DMS153 treated with DMSO at 0.1 percent for 48 hours (cell line): ENCODE results near the gene SP1.
A peak's percentile ranks its signal among the peaks of the same experiment; 100 is the strongest.
"Not testable (repeated sequence)": the region's sequence is repeated elsewhere in the genome, so short reads cannot be mapped to it uniquely, and the experiment has no call there.

Source experiments
- DNase-seq: peaks from one replicate; lab custom pipeline; 2025; ENCODE audit not compliant: unreplicated experiment; lab: John Stamatoyannopoulos, UW

The SP1 gene

DNA sequence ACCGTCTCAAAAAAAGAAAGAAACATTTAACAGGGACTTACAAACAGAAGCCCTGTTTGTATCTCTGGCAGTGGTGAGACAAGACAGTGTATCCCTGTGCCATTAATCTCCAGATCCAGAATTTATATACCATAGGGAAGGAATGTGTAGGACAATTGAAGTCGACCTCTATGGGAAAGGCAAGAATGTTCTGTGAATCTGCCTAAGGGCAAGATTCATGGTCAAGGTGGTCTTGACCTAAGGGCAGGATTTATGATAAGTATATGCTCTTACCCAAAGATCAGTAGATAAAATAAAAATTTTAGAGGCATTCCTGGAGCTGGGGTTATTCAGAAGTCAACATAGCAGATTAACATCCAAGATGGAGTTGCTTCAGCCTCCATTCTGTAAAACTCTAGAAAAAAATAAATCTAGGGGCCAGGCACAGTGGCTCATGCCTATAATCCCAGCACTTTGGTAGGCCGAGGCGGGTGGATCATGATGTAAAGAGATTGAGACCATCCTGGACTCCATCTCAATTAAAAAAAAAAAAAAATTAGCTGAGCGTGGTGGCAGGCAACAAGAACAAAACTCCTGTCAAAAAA lies 21.0 kb upstream of the SP1 start:
- DNase-seq = no peak

DNA sequence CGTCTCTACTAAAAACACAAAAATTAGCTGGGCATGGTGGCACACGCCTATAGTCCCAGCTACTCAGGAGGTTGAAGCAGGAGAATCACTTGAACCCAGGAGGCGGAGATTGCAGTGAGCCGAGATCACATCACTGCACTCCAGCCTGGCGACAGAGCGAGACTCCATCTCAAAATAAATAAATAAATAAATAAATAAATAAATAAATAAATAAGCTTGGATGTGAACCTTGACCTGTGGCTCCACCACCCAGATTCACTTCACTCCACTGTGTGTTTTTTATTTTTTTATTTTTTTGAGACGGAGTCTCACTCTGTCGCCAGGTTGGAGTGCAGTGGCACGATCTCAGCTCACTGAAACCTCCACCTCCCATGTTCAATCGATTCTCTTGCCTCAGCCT lies 18.3 kb upstream of the SP1 start:
- DNase-seq = not testable (repeated sequence)

DNA sequence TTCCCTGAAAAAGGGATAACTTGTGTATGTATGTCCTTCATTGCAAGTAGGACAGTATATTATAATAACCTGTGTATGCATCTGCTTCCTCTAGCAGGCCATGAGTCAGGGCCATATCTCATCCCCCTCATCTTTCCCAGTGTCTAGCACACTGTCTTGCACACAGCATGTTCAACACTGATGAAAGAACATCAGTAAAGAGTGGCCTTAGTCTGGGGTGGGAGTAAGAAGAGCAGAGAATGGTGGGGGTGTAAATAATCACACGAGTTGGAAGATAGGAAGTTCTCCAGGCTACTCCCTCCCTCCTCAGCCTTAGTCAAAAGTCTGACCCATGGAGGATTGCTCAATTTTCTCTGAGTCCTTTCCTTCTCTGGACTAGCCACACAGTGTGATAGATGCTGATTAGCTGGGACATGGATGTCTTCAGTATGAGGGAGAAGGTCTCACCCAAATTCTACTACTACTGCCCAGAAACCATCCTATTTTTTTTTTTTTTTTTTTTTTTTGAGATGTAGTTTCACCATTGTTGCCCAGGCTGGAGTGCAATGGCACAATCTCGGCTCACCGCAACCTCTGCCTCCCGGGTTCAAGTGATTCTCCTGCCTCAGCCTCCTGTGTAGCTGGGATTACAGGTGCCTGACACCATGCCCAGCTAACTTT lies 14.6 kb upstream of the SP1 start:
- no peak for DNase-seq

DNA sequence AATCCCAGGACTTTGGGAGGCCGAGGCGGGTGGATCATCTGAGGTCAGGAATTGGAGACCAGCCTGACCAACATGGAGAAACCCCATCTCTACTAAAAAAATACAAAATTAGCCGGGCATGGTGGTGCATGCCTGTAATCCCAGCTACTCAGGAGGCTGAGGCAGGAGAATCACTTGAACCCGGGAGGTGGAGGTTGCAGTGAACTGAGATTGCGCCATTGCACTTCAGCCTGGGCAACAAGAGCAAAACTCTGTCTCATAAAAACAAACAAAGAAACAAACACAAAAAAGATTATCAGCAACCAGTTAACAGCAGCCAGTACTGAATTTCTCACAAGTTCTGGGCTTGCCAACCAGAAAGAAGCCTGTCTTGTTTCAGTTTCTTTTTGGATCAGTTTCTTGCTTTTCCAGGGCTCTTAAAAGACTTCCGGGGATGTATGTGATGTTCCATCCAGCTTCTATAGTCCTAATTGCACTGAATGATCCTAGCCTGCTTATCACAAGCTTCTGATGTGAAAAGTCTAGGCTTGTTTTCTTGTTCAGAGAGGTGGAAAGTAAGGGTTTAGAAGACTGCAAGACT lies 6.3 kb upstream of the SP1 start:
- not testable (repeated sequence) for DNase-seq

DNA sequence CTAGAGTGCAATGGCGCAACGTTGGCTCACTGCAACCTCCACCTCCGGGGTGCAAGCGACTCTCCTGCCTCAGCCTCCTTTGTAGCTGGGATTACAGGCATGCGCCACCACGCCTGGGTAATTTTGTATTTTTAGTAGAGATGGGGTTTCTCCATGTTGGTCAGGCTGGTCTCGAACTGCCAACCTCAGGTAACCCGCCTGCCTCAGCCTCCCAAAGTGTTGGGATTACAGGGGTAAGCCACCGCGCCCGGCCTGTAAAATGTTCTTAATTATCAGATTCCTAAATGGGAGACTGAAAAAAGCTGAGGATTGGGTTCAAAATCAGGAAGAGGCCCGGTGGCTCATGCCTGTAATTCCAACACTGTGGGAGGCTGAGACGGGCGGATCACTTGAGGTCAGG lies 5.7 kb upstream of the SP1 start:
- not testable (repeated sequence) for DNase-seq

DNA sequence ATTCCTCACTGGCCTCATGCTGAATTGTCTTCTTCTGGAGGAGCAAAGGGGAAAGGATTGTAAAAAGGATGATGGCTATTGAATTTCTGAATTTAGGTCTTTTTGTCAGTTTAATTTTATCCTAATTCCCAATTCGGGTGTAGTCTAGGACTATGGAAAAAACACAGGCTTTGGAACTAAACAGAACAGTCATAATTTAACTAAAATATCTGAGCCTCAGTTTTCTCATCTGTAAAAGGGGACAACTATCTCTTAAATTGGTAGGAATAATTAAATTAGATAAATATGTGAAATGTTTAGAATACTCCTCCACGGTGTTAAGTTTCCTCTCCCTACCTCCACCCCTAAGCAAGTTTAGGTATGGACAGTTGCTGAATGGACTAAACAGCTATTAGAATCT lies 3.2 kb upstream of the SP1 start:
- DNase-seq = no peak

DNA sequence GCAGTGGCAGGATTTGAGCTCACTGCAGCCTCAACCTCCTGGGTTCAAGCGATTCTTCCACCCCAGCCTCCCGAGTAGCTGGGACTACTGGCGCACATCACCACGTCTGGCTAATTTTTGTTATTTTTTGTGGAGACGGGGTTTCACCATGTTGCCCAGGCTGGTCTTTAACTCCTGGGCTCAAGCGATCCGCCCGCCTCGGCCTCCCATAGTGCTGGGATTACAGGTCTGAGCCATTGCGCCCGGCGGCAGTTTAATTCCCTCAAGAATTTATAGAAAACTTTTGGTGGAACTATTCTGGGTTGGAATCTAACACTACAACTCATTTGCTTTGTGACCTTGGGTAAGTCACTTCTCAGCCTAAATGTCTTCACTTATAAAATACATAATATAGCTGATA lies 1.8 kb upstream of the SP1 start:
- no peak for DNase-seq

DNA sequence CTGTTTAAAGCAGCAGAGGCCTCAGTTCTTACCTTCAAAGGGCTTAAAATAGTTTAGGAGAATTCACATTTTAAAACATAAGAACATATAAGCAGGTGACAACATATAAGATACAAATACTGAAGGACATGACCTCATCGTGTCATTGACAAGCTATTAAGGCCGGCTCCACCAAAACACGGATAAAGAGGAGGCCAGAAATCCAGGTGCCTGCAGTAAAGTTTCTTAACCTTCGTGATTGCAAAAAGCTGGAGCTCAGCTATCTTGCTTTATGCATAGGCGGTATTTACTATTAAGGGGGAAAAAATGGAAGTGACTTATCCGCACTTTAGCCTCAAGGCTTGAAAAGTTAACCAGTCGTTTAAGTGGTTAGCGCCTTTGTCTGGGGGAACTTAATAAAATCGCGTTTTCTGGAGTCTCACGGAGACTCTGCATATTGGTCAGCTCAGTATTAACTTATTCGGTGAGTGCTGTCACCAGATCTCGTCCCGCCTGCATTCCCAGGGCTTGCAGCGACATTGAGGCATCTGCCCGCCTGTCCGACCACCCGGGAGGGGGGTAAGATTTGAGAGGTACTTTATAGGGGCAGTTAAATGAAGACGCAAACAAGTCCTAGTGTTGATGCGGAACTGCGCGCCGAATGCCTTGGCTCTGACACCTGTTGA lies 1.1 kb upstream of the SP1 start:
- peak; percentile 29 for DNase-seq

DNA sequence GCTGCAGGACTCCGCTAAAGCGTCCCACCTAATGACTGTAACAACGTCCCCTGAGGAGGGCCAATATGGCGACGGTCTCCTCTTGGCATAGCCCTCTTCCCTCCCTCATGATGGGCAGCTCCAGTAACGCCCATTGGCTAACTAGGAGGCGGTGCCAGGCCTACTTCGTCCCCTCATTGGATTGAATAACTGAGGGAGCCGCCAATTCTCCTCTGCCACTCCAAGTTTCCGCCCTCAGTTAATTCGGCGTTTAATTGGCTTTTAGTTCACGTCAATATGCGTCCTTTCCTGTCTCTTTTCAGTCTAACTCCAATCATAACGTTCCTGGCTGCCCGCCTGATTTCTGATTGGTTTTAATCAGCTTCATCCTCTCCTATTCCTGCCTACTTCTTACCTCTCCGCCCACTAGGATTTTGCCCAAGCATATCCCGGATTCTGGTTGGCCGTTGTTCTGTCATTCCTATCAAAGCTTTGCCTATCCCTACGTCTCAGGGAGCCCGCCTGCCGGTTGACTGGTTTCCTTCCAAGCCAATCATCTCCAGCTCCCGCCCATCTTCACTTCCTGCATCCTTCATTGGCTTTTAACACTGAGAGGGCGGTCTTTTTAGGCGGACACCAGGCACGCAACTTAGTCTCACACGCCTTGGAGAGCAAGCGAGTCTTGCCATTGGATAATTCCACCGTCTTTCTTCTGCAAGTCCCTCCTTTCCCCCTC lies 430 bp upstream of the SP1 start:
- DNase-seq = peak; percentile 100

DNA sequence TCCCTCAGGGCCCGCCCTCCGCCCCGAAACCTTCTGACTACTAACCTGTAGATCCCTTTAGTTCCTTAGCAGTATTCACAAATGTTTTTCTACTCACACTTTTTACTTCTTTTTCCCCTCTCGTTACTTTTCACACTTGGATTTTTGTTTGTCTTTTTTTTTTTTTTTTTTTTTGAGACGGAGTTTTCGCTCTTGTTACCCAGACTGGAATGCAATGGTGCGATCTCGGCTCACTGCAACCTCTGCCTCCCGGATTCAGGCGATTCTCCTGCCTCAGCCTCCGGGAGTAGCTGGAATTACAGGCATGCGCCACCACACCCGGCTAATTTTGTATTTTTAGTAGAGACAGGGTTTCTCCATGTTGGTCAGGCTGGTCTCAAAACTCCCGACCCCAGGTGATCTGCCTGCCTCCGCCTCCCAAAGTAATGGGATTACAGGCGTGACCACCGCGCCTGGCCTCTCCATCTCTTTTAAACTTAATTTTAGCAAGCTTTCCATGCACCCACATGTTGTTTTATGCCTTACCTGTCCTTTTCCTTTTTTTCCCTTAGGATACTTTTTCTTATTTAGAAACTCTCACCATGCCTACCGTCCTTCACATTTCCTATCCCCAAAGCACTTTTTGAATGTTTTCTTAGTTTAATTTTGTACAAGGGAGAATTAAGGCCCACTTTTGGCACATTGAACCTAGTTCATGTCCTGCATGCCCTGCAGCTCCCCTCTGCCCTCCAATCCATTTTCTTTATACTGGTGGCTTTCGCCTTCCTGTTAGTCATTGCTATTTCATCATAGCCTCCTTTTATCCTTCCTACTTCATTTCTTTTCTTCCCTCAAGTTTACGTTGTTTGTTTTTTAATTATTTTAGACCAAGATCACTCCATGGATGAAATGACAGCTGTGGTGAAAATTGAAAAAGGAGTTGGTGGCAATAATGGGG lies 1.1 kb downstream of the SP1 start:
- no peak for DNase-seq

DNA sequence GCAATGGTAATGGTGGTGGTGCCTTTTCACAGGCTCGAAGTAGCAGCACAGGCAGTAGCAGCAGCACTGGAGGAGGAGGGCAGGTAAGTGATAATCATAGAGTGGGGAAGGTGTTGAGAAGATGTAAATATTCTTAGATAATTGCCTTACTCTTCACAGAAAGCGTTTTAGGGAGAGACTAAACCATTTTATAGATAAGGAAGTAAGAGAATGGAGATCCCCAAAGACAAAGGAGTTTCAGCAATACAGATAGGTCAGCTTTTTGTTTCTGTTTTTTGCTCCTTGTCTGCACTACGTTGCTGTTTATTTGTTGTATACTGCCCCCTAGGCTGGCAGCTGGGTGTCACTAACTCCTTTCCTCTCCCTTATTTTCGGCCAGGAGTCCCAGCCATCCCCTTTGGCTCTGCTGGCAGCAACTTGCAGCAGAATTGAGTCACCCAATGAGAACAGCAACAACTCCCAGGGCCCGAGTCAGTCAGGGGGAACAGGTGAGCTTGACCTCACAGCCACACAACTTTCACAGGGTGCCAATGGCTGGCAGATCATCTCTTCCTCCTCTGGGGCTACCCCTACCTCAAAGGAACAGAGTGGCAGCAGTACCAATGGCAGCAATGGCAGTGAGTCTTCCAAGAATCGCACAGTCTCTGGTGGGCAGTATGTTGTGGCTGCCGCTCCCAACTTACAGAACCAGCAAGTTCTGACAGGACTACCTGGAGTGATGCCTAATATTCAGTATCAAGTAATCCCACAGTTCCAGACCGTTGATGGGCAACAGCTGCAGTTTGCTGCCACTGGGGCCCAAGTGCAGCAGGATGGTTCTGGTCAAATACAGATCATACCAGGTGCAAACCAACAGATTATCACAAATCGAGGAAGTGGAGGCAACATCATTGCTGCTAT lies 2.0 kb downstream of the SP1 start:
- DNase-seq = no peak

DNA sequence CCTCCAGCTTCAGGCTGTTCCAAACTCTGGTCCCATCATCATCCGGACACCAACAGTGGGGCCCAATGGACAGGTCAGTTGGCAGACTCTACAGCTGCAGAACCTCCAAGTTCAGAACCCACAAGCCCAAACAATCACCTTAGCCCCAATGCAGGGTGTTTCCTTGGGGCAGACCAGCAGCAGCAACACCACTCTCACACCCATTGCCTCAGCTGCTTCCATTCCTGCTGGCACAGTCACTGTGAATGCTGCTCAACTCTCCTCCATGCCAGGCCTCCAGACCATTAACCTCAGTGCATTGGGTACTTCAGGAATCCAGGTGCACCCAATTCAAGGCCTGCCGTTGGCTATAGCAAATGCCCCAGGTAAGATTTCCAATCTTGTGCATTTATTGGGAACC lies 3.3 kb downstream of the SP1 start:
- no peak for DNase-seq

DNA sequence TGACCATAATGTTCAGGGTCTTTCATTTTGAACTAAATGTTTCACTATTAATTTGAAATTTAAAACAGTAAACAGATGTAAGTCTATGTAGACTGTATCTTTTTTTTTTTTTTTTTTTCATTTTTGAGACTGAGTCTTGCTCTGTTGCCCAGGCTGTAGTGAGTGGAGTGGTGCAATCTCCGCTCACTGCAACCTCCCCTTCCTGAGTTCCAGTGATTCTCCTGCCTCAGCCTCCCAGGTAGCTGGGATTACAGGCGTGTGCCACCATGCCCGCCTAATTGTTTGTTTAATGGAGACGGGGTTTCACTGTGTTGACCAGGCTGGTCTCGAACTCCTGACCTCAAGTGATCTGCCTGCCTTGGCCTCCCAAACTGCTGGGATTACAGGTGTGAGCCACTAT lies 6.4 kb downstream of the SP1 start:
- not testable (repeated sequence) for DNase-seq

DNA sequence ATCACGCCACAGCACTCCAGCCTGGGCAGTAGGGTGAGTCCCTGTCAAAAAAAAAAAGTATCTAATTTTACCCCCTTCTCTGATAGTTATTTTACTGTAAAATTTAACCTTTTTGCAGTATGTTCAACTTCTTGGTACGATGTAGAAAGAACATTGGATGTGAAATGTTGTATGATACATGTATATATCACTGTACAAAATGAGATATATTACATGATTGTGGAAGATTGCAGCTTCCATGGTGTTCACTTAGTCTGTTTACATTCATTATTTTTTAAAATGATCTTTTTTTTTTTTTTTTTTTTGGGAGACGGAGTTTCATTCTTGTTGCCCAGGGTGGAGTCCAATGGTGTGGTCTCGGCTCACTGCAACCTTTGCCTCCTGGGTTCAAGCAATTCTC lies 9.0 kb downstream of the SP1 start:
- no peak for DNase-seq

DNA sequence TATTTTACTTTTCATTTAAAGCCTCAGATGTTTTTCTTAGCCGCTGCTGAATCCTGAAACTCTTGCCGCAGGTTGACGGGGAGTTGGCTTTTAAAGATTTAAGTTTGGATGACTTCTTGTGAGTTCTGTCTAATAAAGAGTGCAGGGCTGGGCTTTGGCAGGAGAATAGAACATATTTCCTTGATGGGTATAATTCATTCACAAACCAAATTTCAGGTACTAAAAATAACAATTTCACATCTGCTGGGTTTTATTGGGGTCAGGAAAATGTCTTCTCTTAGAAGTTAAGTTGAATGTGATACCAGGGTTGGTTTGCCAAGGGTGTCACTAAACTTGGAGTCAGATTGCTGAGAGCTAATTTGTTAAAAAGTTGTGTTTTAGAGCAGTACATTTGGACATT lies 9.7 kb downstream of the SP1 start:
- DNase-seq = no peak

DNA sequence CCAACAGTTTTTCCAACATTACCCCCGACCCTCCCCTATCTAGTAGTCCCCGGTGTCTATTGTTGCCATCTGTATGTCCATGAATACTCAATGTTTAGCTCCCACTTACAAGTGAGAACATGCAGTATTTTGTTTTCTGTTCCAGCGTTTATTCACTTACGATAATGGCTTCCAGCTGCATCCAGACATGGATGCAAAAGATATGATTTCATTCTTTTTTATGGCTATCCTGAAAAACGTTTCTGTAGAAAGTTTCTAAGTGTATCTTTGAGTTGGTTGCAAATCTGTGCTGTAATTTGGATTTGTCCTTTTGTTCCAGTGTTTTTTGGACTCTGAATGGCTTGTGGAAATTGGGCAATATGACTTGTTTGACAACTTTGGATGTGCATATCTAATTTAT lies 11.7 kb downstream of the SP1 start:
- no peak for DNase-seq

DNA sequence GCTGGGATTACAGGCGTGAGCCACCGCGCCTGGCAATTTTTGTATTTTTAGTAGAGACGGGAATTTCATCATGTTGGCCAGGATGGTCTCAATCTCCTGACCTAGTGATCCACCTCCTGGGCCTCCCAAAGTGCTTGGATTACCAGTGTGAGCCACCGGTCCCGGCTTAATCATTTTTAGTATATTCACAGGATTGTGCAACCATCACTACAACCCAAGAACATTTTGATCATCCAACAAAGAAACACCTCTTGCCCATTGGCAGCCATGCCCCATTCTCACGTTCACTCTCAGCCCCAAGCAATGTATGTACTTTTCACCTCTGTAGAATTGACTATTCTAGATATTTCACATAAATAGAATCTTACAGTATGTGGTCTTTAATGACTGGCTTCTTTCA lies 19.9 kb downstream of the SP1 start:
- no peak for DNase-seq

DNA sequence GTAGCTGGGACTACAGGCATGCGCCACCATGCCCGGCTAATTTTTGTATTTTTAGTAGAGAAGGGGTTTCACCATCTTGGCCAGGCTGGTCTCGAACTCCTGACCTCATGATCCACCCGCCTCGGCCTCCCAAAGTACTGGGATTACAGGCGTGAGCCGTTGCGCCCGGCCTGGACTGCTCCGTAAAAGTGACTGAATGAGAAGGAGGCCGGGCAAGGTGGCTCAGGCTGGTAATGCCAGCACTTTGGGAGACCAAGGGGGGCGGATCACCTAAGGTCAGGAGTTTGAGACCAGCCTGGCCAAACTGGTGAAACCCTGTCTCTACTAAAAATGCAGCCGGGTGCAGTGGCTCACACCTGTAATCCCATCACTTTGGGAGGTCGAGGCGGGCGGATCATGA lies 22.4 kb downstream of the SP1 start:
- not testable (repeated sequence) for DNase-seq

DNA sequence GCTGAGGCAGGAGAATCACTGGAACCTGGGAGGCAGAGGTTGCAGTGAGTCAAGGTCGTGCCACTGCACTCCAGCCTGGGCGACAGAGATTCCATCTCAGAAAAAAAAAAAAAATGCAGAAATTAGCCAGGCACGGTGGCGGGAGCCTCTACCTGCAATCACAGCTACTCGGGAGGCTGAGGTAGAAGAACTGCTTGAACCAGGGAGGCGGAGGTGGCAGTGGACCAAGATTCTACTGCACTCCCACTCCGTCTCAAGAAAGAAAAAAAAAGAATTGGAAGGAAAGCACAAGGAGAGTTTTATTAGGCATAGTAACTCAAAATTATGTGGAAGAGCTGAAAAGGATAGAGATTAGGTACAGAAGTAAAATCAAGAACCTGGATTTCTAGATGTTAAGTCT lies 22.9 kb downstream of the SP1 start:
- no peak for DNase-seq

DNA sequence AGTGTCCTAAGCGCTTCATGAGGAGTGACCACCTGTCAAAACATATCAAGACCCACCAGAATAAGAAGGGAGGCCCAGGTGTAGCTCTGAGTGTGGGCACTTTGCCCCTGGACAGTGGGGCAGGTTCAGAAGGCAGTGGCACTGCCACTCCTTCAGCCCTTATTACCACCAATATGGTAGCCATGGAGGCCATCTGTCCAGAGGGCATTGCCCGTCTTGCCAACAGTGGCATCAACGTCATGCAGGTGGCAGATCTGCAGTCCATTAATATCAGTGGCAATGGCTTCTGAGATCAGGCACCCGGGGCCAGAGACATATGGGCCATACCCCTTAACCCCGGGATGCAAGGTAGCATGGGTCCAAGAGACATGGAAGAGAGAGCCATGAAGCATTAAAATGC lies 31.0 kb downstream of the SP1 start:
- DNase-seq = no peak
